GM19025 (cell line): ENCODE measurements around the gene EVX2.
A peak's percentile ranks its signal among the peaks of the same experiment; 100 is the strongest.

Experiments
- ATAC-seq: cut with Tn5 transposase; IDR thresholded peaks from one replicate; pipeline ENCODE4 v1.9.1; 2021; ENCODE audit warnings: mild to moderate bottlenecking, low read depth, moderate library complexity; ENCODE audit not compliant: unreplicated experiment

The EVX2 gene

DNA sequence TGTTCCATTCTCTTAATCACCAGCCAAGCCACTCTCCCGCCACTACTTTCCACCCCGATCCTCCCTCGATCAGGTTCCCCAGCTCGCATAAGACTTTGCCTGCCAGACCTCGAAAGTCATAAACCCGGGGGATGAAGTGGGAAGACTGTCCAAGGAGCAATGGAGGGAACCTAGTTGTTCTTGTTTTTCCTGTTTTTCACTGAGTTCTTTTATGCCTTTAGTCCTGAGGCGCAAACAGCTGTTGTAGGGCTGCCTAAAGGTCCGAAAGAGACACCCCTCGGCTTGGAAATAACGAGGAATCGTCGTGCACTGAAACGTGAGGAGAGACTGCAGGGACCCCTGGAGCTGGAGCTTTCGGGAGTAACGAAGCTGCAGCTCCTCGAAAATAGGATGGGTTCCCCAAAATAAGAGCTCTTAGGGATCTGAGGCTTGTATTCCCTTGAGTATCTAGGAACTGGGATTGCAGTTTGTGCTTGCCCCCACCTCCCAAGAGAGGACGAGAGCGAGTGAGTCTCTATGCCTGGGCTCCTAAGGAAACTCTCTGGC lies 14.1 kb upstream of the EVX2 start:
- ATAC-seq, result no peak

DNA sequence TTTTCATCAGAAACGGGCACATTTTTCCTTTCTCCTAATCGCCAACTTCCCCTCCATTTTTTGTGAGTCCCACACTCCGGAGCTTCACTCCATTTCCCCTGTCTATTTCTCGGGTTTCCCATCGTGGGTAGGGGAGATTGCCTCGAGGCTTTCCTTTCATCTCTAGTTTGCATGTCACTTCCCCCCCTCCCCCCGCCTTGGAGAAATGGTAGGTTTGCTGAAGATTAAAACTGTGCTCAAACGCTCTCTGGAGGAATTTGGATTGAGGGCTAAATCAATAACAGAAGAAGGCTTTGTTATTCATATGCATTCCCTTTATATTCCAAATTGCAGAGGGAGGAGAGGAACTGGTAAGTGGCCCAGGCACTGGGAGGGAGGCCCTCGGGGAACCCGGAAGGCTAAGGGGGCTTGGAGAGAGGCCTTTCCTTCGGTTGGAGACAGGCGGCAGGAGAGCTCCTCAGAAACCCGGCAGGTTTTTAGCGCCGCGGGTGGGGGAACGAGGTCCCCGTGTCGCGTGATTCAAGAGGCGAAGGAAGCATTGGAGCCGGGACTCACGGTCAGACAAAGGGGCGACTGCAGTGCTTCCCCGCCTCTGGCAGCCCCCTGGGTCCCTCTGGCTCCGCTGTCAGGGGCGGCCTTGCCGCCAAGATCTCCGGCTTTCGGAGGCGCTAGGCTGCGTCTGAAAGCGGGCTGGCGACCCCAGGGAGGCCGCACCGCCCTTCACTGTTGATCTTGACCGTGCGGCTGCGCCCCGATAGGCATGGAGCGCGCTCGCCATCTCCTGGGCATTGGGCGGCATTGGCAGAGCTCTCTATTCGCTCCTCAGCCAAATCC lies 13.4 kb upstream of the EVX2 start:
- ATAC-seq, result peak; percentile 87

DNA sequence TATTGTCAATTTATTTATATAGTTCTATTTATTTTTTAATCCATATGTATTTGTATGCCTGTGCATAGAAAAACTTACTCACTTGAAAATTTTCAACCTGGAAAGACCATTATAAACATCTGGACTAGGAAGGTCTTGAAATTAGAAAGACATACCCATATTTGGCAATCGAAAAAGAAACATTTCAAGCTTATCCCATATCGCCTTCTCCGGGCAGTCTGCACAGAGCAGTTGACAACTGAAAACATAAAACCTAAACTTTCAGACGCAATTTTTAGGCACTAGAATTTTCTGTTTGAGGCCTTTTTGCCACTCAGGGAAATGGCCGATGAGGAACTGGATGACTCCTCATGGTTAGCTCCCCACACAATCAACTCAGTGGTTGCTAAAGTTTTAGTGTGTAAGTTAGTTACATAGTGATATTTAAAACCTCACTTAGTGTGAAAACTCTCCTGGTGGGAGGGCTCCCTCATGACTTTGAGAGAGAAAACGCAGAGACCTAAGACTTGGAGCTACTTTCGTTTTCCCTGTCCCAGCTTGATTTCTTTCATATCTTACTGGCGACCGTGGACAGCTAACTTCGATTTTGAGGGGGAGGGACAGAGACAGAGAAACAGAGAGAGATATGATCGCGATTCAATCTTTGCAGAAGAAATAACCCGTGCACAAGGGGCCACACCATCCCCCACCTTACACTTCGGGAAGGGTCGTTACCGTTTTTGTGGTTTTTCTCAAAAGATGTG lies 12.7 kb upstream of the EVX2 start:
- ATAC-seq, result no peak

DNA sequence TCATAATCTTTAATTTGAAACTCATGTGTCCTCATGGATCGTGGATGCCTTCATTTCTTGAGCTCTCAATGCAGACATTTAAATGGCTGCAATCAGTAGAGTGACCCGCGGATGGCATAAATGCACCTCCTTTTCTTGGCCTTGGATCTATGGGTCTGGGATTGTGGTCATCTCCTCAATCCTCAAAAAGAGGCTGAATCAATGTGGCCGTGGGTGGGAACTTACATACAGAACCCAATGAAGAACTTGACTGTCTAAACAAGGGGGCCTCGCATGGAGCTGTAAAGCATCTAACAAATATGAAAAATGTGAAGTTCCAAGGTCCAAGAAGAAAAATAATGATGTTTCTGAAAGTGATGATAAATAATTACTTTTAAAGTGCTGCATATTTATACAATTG lies 11.7 kb upstream of the EVX2 start:
- no peak for ATAC-seq

DNA sequence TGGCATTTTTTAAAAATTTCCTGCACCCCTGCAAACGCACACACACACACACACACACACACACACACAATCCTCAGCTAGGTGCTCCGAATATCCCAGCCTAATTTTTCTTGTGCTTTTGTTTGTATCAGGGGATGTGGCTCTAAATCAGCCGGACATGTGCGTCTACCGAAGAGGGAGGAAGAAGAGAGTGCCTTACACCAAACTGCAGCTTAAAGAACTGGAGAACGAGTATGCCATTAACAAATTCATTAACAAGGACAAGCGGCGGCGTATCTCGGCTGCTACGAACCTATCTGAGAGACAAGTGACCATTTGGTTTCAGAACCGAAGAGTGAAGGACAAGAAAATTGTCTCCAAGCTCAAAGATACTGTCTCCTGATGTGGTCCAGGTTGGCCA lies 10.6 kb upstream of the EVX2 start:
- ATAC-seq, result no peak

DNA sequence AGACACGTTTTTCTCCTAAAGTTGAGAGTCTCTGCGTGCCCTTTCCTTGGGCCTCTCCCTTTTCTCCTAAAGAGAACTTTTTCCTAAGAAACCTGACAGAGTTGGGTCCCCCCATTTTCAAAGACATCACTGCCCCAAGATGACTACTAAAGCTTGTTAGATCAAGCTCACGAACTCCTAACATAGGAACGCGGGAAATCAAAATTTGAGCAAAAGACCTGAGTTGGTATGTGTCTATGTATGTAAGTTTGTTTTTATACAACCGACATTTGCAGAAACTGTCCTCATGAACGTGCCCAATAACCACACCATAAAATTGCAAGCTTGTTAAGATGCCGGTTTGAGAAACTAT lies 10.1 kb upstream of the EVX2 start:
- no peak for ATAC-seq

DNA sequence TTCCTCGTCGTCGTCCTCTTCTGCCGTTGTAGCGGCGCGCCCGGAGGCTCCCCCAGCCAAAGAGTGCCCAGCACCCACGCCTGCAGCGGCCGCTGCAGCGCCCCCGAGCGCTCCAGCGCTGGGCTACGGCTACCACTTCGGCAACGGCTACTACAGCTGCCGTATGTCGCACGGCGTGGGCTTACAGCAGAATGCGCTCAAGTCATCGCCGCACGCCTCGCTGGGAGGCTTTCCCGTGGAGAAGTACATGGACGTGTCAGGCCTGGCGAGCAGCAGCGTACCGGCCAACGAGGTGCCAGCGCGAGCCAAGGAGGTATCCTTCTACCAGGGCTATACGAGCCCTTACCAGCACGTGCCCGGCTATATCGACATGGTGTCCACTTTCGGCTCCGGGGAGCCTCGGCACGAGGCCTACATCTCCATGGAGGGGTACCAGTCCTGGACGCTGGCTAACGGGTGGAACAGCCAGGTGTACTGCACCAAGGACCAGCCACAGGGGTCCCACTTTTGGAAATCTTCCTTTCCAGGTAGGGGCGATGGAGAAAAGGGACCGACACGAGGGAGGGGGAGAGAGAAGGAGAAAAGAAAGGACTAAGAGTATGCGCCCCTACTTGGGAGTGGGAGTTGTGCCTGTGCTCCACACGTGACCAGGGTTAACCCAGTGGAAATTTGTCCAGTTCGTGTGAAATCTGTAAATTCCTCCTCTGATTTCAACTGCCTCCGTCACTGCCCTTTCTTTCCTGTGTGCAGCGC lies 9.6 kb upstream of the EVX2 start:
- no peak for ATAC-seq

DNA sequence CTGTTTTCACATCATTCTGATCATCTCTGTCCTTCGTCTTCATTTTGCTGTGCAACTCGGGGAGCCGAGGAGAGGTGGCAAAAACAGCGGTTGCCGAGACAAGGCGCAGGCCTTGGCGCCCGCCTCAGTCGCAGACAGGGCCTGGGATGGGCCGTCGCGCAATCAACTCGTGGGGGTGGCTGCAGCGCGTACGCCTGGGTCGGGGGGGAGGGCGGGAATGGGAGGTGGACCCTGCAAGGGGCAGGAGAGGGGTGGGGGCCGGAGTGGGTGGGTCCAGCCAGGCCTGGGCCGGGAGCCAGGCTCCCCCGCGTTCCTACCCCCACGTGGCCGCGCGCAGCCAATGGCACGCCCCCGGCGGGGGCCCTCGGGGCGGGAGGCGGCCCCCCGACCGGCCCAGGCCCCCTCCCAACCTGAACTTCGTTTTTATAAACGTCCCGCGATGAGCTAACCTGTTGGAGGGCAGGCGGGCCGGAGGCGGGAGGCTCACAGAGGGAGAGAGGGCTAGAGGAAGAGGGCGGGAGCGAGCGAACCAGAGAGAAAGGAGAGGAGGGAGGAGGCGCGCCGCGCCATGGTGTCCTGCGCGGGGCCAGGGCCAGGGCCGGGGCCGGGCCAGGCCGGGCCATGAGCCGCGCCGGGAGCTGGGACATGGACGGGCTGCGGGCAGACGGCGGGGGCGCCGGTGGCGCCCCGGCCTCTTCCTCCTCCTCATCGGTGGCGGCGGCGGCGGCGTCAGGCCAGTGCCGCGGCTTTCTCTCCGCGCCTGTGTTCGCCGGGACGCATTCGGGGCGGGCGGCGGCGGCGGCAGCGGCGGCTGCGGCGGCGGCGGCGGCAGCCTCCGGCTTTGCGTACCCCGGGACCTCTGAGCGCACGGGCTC lies 8.7 kb upstream of the EVX2 start, which contains the start of gene HOXD13:
Gene HOXD13 (plus strand): TSS at position 452 of the 875 bp plus-strand sequence. CDS start 170 bp downstream, at position 622.
- ATAC-seq, result no peak

DNA sequence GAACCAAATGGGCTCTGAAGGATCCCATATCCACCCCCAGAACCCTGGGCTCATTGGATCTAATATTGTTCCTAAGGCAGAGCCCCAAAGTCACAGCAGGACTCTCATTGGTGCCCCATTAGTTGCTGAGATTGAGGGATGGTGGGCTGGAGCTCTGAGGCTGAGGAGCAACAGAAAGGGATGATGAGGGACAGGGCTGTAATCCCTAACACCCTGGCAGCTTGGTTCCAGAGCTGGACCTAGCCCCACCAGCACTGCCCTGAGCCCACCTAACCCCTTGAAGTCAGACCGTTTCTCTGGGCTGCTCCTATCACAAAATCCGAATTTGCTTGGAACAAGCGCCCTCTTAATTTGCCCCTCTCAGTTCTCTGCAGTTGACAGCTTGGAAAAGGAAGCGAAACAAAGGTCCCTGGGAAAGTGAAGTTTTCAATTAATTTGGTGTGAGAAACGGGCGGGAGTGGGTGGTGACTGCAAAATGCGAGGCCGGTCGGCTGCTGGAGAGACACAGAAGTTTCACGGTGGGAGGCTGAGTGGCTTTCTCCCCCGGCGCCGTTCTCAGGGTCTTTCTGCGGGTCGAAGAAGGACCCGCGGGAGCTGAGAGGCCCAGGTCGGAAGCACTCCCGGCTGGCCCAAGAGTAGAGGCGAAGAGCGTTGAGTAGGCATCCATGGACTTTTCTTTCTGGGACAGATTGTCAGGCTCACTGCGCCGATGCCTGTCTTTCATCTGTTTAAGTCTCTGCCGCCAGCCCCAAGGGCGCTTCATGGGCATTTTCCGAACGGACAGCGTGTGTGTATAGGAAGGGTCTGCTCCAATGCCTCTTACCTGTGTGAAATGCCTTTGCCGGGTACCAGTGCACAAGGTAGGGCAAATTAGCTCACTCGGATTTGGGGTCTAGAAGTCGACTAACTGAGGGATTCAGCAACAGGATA lies 7.8 kb upstream of the EVX2 start:
- no peak for ATAC-seq

DNA sequence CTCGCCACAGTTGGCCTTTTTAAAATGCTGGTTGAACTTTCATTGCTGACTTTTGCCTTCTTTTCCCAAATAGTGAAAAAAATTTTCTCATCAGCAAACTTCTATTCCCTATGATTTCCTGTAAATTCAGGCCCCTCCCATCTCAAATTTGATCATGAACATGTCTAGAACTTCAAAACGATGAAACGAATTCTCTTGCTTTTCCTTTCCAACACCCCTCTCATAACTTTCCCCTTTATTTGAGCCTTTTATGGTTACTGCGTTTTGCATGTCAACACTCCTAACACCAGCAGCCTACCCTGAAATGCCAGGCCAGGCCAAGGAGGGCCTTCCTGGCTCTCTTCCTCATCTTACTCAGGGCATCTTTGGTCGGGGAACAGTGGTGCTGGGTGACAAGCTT lies 7.1 kb upstream of the EVX2 start:
- no peak for ATAC-seq

DNA sequence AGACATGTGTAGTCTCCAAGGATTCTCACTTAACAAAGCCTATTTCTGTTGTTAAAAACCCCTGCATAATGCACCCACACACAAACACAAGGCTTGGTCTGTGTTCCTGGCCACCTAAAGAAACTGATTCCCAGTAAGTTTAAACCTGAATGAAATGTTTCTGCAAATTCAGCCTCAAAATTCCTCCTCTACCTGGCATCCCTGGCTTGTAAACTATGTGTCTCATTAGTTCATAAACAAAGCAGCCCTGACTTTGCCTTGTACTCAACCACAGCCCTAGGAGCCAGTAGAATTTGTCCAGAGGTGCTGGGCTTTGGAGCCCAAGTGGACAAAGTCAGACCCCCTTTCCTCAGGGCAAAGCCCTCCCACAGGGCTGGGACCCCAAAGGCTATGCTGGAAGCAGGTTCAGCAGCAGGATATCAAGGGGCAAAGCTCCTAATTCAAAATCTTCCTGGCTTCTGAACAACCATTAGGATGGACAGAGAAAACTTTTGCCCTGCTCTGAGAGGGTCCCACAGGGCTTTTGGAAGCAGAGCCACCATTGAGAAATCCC lies 6.2 kb upstream of the EVX2 start:
- no peak for ATAC-seq

DNA sequence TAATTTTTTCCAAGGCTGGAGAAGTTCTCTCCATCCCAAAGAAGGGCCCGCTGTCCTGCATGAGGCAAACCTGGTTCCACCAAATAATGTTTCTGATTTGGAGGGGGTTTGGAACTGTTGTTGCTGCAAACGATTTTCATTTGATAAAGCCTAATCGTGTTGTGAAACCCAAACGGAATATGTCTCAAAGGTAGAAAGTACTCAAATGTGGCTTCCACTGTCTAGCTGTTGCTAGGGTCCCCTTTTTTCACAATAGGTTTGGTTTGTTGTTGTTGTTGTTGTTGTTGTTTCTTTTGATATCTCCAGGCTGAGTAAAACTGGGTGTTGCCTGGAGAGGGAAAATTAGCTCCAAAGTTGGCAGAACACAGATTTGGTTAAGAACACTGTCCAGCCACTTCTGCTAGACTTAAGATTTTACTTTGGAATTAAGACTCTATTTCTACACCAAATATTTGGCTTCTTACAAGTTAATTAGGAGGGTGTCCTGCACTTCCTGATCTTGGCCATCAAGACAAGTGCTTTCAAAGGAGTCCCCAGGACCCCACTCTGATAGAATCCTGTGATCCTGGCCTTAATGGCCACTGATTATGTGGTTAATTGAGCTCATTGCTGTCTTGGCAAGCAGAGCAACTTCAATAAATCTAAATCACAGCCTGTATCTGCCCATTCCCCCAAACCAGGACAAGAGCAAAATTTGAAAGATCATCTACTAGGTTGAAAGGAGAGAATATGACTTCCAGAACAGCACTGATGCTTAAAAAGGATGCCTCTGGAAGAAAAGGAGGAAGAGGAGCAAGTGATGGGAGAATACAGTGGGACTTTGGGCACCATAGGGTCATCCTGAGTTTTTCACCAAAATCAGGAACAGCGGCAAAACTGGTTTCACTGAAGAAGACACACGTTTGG lies 5.4 kb upstream of the EVX2 start:
- no peak for ATAC-seq

DNA sequence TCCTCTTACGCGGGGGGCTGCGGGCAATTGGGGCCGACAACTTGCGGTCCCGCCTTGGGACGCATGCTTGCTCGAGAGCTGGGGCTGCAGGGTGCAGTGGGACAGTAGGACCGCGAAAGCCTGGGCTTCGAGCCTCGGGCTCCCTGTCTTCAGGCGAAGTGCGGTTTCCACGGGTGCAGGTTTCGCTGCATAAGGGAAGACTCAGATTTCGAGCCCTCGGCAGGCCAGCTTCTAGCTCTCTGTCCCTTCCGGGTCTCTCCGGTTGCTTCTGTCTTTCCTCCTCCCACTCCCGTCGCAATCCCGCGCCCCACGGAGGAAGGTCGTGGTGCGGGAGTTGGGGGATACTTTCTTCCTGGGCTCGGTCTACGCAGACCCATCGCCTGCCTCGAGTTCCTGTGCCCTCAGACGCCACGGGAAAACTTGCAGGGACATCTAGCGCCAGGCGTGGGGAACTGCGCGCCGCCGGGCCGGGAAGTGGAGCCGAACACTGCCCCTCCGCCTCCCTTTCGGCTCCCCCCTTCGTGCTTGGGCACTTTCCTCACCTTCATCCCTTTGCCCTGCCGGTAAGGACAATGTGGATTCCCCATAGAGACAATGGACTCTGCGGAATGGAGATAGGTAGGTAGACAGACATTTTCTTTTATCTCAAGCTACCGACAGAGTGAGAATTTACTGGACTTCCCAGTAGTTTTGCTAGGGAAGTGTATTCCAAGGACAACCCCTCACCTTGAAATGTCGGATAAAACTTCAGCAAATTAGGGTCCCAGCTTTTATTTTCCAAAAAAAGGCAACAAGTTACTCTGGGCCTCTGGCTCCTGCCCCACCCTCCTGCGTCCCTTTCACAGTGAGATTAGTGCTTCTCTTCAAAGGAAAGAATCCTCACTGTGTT lies 4.5 kb upstream of the EVX2 start:
- peak; percentile 55 for ATAC-seq

DNA sequence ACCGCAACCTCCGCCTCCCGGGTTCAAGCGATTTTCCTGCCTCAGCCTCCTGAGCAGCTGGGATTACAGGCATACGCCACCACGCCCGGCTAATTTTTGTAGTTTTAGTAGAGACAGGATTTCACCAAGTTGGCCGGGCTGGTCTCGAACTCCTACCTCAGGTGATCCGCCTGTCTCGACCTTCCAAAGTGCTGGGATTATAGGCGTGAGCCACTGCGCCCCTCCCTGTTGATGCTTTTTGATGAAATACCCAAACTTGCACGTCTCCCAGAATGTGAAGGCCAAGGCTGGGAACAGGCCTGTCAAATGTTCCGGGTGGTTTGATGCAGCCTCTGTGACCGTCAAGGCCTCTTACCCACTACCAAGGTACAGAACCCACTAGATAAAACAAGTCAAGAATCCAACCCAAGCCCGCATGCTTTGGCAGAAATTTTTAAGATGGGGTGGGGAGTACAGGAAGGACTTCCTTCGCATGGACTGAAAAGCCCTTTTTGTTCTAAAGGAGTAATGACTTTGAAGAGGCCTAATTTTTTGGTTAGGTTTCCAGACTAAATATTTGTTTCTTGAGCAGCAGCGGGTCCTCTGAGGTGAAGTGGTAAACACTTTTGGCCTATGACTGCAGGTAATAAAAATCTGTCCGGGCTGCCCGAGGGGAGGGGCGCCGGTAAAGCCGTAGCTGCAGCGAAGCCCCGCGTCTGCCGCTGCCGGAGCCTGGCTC lies 3.7 kb upstream of the EVX2 start:
- no peak for ATAC-seq

DNA sequence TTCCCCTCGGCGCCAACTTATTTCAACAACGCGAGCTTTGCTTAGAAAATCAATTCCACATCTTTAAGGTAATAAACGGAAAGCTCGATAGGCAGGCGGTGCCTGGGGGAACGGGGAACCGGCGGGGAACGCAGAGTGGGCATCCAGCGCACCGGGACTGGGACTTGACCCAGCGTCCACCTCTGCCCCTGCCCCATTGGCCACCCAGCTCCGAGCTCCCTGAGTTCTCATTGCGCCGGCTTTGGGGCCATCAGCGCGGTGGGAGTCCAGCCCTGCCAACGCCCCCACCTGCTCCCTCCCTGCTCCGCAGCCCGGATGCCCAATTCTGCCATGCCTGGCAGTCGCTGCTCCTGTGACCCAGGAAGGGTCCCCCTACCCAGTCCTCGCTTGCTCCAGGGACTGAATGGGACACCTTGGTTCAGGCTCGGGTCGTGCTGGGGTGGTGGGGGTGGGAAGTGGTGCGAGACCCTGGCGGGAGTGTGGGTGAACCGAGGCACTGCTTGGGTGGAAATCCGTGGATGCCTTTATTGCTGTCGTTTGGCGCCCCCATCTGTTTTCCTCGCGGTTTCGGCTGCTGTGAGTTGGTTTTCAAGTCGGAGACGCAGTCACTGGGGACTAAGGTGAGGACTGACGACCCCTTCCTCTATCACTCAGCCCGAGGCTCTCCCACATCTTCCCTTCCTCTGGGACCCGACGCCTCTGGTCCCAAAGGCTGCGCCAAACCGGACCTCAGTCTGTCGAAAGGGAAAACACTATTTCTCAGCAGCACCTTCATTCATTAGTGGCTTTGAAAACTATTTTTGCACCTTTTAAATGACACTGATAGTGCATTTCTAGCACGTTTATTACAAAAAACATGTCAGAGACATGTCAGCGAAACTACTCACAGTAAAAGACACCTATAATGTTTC lies 2.4 kb upstream of the EVX2 start:
- no peak for ATAC-seq
